GM12875 (cell line): ENCODE measurements around the gene C10orf71.

Experiments used
- H3K4me3 ChIP-seq: one replicate; pipeline ENCODE4 v1.5.1; 2011; ENCODE audit warnings: low read depth, low read length, control low read depth
- TF ChIP-seq, protein P1 (sequence below): IDR thresholded peaks from 2 replicates; pipeline ENCODE4 v1.5.1; 2011; ENCODE audit warnings: low read depth, mild to moderate bottlenecking, control low read depth, inconsistent platforms, low read length, moderate library complexity, borderline replicate concordance; ENCODE audit not compliant: insufficient read depth

The C10orf71 gene

DNA sequence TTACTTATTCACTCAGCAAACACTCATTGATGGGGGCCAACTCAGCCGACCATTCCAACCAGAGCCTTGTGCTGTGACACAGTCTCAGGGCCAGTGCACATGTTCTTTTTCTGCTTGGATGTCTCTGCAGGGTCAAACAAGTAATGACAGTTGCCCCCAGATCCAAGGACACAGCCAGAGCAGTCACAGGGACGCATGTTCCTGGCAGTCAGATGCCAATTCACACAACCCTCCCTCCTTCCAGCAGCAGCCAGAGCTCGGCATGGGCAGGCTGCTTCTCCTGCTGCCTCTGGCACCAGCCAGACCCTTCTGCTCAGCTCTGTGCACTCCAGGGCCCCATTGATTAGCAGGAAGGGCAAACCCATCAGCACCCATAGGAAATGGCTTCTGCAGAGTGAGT lies 76.6 kb downstream of the C10orf71 start:
- TF ChIP-seq, protein P1, sequence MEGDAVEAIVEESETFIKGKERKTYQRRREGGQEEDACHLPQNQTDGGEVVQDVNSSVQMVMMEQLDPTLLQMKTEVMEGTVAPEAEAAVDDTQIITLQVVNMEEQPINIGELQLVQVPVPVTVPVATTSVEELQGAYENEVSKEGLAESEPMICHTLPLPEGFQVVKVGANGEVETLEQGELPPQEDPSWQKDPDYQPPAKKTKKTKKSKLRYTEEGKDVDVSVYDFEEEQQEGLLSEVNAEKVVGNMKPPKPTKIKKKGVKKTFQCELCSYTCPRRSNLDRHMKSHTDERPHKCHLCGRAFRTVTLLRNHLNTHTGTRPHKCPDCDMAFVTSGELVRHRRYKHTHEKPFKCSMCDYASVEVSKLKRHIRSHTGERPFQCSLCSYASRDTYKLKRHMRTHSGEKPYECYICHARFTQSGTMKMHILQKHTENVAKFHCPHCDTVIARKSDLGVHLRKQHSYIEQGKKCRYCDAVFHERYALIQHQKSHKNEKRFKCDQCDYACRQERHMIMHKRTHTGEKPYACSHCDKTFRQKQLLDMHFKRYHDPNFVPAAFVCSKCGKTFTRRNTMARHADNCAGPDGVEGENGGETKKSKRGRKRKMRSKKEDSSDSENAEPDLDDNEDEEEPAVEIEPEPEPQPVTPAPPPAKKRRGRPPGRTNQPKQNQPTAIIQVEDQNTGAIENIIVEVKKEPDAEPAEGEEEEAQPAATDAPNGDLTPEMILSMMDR = no peak

More for the DNA sequence above, 76.6 kb downstream of the C10orf71 start:
- H3K4me3 ChIP-seq = no peak overlapping the region
